Measurements from ENCODE around the gene TPRKB.
"Not testable (repeated sequence)": the region's sequence is repeated elsewhere in the genome, so short reads cannot be mapped to it uniquely, and the experiment has no call there.

The TPRKB gene

DNA sequence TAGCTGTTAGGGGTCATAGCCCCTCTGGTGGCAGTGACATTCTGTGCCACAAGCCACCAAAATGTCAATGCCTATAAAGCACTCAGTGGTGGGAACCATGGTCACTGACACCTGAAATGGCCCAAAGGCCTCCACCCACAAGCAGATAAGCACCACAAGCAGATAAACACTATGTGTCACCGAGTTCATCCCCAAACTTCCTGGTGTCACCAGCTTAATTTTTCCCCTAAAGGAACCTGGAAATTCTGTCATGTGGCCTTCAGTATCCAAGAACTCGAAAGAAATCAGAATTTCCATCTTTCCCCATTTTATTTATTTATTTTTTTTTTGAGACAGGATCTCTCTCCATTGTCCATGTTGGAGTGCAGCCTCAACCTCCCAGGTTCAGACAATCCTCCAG lies 3.6 kb upstream of the TPRKB start:
- in situ Hi-C loops (cut with MboI; ENCODE audit: low pct_unique_long_range_greater_than_20kb, low sequenced_read_pairs, unreplicated experiment): no loop called here
- TF ChIP-seq, protein P1, sequence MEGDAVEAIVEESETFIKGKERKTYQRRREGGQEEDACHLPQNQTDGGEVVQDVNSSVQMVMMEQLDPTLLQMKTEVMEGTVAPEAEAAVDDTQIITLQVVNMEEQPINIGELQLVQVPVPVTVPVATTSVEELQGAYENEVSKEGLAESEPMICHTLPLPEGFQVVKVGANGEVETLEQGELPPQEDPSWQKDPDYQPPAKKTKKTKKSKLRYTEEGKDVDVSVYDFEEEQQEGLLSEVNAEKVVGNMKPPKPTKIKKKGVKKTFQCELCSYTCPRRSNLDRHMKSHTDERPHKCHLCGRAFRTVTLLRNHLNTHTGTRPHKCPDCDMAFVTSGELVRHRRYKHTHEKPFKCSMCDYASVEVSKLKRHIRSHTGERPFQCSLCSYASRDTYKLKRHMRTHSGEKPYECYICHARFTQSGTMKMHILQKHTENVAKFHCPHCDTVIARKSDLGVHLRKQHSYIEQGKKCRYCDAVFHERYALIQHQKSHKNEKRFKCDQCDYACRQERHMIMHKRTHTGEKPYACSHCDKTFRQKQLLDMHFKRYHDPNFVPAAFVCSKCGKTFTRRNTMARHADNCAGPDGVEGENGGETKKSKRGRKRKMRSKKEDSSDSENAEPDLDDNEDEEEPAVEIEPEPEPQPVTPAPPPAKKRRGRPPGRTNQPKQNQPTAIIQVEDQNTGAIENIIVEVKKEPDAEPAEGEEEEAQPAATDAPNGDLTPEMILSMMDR (IDR thresholded peaks at IDR 0.05; ENCODE audit: extremely low read depth, insufficient read depth, missing control alignments): no peak

DNA sequence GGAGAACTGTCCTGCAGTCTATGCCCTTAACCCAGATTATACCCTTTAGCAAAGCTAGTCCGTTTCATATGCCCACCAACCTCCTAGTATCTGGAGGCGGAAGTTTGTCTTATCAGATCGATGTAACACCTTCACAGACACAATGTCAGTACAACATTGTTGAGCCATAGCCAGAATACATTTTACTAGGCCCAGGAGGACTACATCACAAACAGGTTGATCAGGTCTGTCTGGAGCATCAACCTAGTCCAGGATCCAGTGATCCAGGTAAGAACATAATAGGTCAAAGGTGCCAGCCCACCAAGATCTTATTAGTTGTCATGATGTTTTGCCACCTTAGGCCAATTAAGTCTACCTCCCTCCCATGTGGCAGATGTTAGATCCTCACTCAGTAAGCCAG lies 2.0 kb upstream of the TPRKB start:
- in situ Hi-C loops (cut with MboI; ENCODE audit: low pct_unique_long_range_greater_than_20kb, low sequenced_read_pairs, unreplicated experiment): no loop called here
- TF ChIP-seq, protein P1 (IDR thresholded peaks at IDR 0.05; ENCODE audit: extremely low read depth, insufficient read depth, missing control alignments): no peak
- no peak for DNase-seq (ENCODE audit: low spot score)

More for the DNA sequence above, 3.6 kb upstream of the TPRKB start:
- no peak for DNase-seq (ENCODE audit: low spot score)

DNA sequence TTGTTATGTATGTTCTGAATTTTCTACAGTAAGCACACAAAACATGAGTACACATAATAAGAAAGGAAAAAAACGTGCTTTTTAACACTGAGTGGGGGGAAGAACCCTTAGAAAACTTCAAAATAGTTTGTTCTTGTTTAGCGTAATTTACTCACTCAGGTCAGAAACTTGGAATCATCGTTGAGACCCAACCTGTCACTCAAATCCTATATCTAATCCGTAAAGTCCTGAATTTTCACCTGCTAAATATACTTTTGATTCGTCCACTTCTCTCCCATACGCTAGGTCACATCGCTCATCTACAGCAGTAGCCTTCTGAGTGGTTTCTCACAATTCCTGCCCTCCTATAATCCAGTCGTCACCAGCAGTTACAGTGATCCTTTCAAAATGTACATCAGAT lies 767 bp downstream of the TPRKB start:
- in situ Hi-C loops (cut with MboI; ENCODE audit: low pct_unique_long_range_greater_than_20kb, low sequenced_read_pairs, unreplicated experiment): no loop called here
- TF ChIP-seq, protein P1 (IDR thresholded peaks at IDR 0.05; ENCODE audit: extremely low read depth, insufficient read depth, missing control alignments): no peak
- DNase-seq (ENCODE audit: low spot score): no peak

DNA sequence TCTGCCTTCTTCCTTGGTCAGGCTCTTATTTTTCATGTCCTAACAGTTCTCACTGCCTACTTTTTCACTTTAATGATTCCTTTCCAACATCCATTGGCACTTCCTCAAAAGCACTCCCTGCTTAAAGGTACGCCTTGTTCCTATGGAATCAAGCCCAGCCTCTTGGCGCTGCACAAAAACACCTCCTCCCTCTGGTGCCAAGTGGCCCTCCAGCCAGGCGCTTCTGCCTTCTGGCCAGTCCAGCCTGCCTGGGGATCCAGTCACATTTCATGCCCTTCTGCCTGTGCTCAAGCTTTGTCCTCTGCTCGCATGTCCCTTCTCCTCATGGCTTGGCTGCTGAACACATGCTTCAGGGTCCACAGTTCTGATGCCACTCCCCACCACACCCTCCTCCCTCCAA lies 6.3 kb downstream of the TPRKB start:
- no peak for DNase-seq (ENCODE audit: low spot score)

DNA sequence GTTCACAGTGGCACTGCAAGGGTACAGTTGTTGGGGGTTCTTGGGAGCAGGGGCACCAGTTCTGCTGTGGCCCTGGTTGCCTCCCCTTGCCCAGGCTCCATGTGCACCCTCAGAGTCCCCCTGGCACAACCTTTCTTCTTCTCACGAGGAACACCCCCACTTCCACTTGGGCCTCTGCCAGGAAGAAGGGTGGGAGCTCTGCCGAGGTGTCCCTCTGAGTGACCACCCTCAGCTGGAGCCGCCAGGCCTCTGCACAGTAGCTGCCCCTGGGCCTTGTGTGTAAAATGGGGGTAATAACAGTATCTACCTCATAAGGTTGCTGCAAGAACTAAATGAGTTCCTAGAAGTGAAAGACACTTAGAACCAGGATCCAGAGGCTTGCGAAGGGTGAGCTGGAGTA lies 8.4 kb downstream of the TPRKB start:
- in situ Hi-C loops (cut with MboI; ENCODE audit: low pct_unique_long_range_greater_than_20kb, low sequenced_read_pairs, unreplicated experiment): no loop called here
- TF ChIP-seq, protein P1 (IDR thresholded peaks at IDR 0.05; ENCODE audit: extremely low read depth, insufficient read depth, missing control alignments): no peak
- DNase-seq (ENCODE audit: low spot score): no peak

More for the DNA sequence above, 6.3 kb downstream of the TPRKB start:
- TF ChIP-seq, protein P1 (IDR thresholded peaks at IDR 0.05; ENCODE audit: extremely low read depth, insufficient read depth, missing control alignments): no peak
- in situ Hi-C loops (cut with MboI; ENCODE audit: low pct_unique_long_range_greater_than_20kb, low sequenced_read_pairs, unreplicated experiment): no loop called here

DNA sequence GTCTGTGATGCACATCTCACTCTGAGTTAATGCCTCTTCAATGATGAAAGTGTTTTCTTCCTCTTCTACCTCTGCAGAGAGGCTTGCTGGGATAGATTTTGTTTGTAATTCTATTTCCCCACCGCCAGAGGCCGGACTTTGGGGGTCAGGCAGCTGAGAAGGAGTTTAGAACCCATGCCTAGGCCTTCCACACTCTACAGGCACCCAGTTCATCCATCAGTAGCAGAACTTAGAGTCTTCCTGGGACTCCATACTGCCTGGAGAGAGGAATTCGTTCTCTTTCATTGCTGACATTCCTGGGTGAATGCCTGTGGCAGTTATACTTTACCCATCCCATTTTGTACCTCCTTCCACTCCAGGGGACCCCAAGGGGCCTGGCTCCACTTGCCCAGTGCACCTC lies 9.1 kb downstream of the TPRKB start:
- in situ Hi-C loops (cut with MboI; ENCODE audit: low pct_unique_long_range_greater_than_20kb, low sequenced_read_pairs, unreplicated experiment): no loop called here
- no peak for DNase-seq (ENCODE audit: low spot score)
- TF ChIP-seq, protein P1 (IDR thresholded peaks at IDR 0.05; ENCODE audit: extremely low read depth, insufficient read depth, missing control alignments): no peak

DNA sequence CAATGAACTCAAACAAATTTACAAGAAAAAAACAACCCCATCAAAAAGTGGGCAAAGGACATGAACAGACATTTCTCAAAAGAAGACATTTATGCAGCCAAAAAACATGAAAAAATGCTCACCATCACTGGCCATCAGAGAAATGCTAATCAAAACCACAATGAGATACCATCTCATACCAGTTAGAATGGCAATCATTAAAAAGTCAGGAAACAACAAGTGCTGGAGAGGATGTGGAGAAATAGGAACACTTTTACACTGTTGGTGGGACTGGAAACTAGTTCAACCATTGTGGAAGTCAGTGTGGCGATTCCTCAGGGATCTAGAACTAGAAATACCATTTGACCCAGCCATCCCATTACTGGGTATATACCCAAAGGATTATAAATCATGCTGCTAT lies 10.5 kb downstream of the TPRKB start:
- DNase-seq (ENCODE audit: low spot score); in situ Hi-C loops (cut with MboI; ENCODE audit: low pct_unique_long_range_greater_than_20kb, low sequenced_read_pairs, unreplicated experiment): not testable (repeated sequence)
